Mesenteric fat pad (tissue), 1 donor: ENCODE results near the gene NLK. TPM values are rescaled to one million over a fixed set of nuclear protein-coding genes. Genes with fewer than 3 reads are reported as not detected.

Experiments used
- DNase-seq: peaks from one replicate; pipeline ENCODE4 v3.0.0-alpha.2; 2020; ENCODE audit warnings: low spot score
- total RNA-seq: library from RNA; stranded (reverse); fragmentation: NEBNext Ultra II Directional; extraction: Animal tissue kit (Norgen Biotek cat#: 25700); gene quantifications from one replicate; pipeline ENCODE4 v1.2.1, GENCODE V29; 2021
- donor health status: DM: yes; HTN: yes; CAD: no.

Gene NLK
- total RNA-seq, 1 donor from 2014 or later: 21.4 TPM

DNA sequence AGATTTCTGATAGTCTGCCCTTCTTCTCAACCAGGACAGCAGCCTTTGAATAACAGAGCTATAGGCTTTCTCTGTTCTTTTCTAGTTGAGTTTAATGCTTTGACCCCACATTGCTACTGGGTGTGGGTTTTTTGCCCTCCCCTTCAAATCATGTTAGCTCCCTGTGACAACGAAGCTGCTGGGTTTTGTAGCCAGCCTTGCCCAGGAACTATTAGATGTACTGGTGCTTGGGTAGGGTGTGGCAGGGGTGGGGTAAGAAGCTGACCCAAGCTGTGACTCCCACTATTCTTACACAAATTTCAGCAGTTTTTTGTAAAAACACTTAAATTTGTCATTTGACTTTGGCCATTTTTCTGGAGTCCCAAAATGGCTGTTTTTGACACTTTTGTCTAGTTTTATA, 69.7 kb downstream of the NLK start:
- DNase-seq: no peak

DNA sequence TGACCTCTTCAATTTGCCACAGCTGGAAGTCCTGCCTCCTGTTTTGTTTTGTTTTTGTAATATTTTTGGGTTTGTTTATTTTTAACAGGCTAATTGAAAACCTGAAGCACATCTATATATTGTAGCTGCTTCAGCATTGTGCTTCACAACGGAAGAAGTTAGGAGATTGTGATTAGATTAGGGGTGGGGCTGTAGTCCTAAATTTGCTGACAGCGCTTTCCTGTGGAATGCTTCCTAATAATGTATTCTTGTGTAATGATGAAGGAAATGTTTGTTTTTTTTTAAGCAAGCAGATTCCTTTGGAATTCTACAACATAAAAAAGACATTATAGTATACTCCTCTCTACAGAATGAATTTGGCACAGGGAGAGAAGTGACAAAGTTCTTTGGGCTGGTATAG, 70.1 kb downstream of the NLK start:
- DNase-seq: no peak

DNA sequence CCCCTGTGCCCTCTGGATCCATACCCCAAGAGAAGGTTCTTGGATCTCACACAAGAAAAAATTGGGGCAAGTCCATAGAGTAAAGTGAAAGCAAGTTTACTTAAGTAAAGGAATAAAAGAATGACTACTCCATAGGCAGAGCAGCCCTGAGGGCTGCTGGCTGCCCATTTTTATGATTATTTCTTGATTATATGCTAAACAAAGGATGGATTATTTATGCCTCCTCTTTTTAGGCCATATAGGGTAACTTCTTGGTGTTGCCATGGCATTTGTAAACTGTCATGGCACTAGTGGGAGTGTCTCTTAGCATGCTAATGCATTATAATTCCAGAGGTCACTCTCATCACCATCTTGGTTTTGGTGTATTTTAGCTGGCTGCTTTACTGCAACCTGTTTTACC, 70.8 kb downstream of the NLK start:
- DNase-seq: no peak

DNA sequence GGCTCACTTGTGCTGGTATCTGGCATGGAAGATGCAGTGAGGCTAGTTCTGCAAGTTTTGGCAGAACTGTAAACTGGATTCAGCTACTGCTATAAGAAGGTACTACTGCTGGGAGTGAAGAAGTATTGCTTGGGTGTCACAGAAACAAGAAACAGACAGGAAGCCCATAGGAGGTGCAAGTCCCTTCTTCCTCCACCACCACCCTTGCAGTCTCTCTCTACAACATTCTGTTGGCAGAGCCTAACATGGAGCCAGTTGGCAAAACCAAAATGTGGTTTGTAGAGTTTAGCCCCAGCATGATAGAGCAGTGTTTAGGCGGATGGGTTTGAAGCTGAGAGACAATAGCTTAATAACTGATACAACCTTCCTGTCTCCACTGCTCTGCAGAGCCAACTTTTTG, 72.6 kb downstream of the NLK start:
- DNase-seq: no peak

DNA sequence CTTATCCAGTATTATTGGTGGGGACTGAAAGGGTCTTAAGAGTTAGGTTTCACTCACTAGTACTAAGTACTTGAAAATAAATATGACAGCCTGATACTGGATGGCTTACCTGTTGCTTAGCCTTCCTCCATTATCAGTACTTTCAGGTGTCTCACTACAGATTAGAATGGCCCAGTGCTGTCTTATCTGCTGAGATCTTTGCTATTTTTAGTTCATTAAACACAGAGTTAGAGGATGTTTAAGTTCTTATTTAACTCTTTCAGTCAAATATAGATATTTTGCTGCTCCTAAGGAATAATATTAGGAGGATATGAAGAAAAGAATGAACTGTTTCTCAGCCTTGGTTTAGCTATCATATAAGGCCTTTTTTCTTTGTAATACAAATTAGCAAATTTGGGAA, 74.8 kb downstream of the NLK start:
- DNase-seq: no peak

DNA sequence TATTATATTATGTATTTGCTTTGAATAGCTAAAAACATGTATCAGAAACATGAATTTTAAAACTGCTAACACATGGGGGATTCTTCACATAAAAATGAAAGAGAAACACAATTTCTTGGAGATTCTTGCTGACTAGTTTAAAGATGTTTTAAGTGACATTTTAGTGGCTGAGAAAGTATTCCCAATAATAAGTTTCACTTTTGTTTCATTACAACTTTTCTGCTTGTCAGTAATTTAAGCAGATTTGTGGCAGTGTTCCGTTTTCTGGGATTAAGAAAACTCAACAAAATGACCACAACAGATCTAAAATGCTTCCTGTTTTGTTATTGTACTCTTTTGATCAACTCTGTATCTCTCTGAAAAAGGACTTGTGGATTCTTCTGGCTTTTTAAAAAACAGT, 75.9 kb downstream of the NLK start:
- no peak for DNase-seq

DNA sequence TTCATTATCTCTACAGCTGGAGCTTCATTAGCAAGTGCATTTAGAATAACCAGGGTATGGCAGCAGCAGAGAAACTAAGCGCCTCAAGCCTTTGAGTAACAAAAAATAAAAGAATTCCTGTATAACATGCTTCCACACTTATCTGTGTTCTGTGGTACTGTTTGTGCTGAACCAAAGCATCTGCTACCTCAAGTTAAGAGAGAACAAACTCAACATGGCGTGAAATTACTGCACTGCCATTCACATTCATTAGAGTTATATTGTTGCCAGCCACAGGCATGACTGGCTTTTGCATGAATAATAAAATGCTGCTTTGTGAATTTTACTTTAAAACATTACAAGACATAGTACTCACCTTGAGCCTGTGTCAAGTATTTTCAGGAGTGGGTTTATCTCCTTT, 76.6 kb downstream of the NLK start:
- DNase-seq: no peak

DNA sequence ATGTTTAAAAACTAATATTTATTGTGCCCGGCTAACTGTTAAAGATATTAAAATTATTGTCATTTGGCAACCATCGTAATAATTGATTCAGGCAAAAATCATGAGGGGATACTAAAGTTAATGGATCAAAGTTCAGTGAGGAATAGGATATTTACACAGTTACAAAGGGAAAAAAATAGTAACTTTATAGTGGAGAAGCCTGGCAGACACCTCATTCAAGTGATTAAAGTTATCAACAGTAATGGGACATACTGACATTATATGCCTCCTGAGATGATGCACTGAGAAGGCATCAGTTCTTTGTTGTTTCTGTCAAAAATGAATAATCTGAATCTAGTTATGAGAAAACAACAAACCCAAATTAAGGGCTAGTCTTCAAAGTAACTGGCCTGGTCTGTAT, 77.1 kb downstream of the NLK start:
- no peak for DNase-seq

DNA sequence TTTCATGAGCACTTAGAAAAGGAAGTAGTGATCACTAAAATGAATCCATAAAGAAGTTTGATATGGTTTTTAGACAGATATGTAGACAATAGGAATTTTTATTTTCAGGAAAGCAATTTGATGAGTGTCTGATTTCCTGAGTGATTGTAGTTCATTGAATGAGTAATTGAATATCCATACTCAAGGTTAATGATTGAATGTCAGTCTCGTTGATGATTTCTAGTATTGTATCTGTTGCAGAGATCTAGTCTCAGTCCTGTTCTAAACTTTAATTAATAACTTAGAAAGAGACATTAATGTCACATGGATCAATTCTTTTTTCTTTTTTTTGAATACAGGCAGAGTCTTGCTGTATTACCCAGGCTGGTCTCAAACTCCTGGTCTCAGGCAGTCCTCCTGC, 78.3 kb downstream of the NLK start:
- DNase-seq: no peak

DNA sequence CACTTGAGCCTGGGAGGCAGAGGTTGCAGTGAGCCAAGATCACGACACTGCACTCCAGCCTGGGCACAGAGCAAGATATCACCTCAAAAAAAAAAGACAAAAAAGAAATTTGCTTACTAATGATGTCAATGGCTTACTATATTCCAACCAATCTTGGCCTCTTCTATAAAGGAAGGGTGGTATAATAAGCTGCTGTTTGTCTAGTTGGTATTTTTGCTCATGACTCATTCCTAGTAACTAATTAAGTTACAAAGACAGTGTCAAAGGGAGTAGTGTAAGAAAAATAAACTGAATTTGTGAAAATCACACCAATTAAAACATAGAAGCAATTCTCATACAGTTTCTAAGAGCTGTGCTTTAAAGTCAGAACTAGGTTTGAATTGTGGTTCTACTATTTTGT, 82.5 kb downstream of the NLK start:
- no peak for DNase-seq

DNA sequence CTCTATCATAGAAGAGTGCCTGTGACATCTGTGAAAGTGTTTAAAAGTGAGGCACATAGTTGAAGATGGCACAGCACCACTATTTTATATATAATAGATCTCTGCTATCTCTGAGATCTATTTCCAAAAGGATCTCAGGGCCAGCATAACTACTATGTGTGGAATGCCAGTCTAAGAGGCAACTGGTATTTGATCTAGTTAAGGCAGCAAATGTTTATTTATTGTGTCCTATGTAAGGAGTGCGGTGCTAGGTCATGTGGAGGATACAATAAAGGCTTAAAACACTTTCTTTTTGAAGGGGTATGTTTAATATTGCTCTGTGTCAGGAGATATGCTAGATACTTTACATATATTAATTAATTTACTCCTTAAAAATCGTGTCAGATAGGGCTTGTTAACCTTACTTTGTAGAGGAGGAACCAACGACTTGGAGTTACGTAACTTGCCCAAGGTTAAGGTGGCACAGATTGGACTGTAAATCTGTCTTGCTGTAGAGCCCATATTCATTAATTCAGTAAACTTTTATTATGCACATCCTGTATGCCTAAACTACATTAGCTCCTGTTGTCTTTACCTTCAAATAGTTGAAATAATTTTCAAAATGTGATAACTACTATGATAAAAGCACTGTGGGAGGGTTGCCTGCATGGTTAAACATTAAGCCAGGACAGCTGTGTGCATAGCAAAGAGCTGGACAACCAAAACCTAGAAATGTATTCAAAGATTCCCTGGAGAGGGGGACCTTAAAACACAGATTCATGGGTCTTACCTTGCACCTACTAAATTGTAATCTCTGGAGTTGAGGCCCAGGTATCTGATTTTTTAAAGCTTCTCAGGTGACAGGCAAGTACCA, 83.3 kb downstream of the NLK start:
- DNase-seq: no peak

DNA sequence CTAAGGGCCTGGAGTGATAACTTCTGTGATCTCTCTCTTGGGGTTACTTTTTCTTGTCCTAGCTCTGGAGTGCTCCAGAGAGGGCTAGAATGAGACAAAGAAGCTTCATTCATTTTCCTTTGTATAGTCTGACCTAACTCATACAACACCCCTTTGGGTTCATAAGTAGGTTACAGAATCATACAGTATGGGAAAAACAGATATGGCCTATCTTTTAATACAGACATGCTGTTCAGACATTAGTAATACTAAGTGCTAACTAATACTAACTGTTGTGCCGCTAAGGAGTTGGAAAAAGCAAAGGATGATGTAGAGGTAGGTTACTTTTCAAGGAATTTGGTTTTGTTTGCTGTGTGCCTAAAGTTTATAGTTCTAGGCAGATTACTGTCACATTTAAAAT, 84.7 kb downstream of the NLK start:
- DNase-seq: no peak

DNA sequence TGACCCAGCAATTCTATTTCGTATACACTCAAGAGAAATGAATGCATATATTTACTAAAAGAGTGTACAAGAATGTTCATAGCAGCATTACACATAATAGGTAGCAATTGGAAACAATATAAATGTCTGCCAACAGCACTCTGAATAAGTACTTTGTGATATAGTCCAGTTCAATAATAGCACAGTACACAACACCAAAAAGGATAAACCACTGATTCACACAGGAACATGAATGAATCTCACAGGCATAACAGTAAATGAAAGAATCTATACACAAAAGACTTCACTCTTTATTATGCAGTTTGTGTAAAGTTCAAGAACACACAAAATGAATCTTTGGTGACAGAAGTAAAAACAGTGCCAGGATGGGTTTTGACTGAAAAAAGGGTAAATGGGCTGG, 86.3 kb downstream of the NLK start:
- no peak for DNase-seq

DNA sequence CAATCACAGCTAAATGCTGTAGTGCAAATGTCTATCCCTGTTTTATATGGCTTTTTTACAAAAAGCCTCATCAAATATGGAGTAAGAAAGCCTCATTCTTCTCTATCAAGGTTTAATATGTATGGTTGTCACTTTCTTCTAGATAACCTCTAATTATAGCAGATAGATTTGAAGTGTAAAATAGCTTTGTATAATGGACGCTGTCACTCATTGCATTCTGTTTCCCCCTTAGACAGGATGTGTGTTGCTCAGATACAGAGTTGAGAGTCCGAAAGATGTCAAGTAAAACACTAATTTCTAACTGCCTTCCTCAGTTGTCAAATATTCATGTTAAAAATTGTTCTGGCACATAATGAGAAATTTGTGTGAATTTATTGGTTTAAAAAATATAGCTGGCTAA, 88.0 kb downstream of the NLK start:
- DNase-seq: no peak

DNA sequence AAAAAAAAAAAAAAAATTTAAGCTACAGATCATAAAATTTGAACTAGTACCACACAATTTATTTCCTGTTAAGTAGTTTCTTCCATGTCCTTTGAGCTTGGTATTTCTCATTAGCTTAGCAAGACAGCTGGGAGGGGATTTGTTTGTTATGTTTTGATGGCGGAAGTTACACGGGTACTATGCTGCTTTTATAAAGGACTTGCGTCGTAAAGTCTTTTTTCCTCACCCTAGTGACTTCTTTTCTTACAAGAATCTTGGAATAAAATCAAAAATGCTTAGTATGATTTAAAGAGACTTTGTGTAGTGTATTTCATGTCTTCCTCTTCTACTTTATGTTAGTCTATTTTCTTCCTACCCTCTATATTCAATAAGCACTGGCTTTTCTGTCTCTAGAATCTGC, 89.1 kb downstream of the NLK start:
- no peak for DNase-seq

DNA sequence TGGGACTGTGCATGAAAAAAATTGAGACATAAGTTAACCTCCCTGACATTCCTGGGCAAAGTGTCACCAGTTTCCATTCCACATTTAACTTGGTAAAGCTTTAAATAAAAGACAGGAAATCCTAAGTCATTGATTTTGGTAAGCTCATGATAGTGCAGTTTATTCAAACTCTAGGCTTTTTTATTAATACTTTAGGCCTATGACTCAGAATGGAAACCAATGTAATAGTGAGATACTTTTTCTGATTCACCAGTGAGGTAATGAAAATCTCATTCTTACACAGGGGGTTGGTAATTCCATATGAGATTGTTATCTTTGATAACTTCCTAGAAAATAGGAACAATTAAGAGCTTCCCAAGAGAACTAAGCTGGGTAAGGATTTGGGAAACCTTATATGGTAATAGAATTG, 91.1 kb downstream of the NLK start:
- no peak for DNase-seq

DNA sequence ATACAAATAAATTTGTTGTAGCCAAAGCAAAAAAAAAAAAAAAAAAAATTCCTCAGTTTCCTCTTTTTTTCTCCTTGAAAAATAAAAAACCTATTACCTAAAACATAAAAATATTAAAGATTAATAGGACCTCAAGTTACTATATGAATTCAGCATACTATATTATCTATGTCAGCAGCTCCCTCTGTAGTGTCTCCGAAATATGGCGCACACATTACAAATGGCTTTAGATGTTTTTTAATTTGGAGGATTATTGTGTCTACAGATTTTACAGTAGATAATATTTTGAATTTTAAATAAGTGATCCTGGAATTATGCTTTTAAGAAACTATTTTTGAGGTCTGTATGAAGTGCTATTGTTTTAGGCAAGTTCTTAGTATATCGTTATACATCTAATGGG, 94.4 kb downstream of the NLK start:
- no peak for DNase-seq

DNA sequence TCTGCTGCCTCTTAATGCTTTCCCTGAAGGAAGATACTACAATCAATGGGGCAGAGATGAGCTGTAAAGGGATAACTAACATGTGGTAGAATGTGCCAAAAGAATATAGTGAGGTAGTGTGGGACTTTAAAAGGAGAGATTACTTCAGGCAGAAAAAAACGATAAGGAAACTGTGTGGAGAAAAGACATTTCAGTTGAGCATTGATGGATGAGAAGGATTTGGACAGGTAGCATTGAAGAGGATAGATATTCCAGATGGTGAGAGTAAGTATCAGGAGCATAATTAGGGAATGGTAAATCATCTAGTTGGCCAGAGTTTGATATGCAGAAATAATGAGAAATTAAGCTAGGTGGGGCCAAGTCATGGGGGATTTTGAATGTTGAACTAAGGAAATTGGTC, 97.3 kb downstream of the NLK start:
- DNase-seq: no peak

DNA sequence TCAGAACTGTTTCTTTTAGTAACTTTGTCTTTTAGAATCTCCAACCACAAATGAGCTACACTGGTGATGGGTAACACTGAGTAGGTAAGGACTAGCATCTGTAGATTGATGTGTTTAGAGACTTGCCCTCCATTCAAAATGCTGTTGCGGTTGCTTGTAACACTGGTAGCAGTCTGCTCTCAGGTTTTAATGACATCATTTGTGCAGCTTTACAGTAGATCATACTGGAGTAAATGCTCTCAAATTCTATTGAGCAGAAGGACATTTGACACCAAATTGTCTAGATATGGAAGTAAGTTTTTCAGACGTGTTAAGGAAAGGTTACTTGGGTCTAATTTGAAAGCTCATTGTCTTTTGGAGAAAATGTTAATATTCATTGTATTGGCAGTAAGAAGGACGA, 98.8 kb downstream of the NLK start:
- no peak for DNase-seq

DNA sequence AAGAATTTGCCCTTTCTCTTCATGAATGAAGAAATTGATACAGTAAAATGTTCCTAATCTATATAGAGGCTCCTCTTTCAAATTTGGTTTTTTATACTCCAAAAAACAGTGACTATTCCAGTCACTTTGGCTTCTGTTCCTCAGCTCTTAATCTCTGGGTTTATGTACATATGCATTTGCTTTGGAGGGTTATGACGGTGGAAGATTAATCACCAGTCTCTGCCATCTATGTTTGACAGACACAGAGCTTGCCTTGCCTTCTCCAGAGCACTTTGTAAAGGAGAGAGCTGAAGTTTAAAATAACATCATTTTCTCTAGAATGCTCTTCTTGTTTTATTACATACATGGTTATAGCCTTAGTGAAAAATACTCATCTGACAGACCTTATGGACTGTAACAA, 99.3 kb downstream of the NLK start:
- DNase-seq: no peak

DNA sequence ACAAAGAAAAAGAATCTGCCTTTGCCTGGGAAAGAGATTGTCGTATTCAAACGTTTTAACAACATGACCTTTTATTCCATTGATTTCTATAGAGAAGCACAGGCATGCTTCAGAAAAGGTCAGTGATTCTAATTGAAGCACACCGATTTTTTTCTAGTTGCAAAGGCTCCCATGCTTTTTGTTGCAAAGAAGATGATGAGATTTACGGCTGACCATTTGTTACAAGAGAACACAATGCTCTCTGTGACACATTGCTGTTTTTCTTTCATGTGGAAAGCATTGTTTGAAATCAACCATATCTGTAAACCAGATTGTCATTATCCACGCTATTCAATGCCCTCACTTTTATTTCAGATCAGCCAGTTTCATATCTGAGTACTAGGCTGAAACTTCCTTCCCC, 99.8 kb downstream of the NLK start:
- DNase-seq: no peak

DNA sequence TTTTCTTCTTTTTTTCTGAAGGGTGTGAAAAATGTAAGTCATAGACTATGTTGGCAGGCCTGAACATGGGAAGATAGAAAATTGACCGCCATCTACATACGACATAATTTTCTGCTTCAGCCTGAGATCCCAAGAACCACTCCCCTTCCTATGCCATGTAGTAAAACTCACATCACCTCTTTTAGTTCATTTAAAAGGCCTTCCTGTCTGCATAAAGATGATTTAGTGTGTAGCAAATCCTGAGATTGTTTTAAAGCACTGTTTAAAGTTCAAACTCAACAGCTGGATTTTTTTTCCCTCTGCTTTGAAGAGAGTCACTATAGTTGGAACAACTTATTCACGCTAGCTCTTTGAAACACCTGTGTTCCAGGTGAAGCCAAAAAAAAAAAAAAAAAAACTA, 101.5 kb downstream of the NLK start:
- no peak for DNase-seq

DNA sequence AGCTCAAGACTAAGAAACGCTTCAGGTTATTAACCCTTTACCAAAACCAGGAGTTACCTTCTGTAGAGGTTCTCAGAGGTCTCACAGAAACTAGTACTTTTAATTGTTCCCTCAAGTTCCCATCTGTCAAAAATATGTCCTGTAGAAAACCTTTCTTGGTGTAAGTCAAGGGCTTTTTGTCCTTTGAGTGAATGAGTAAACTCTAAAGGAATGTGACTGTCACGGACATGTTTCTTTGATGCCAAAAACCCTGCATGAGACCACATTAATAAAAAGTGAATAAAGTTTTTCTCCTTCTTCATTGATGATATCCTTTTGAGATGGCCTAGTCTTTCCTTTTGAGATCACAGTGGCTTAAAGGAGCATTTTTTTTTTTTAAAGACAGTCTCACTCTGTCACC, 102.9 kb downstream of the NLK start:
- no peak for DNase-seq

DNA sequence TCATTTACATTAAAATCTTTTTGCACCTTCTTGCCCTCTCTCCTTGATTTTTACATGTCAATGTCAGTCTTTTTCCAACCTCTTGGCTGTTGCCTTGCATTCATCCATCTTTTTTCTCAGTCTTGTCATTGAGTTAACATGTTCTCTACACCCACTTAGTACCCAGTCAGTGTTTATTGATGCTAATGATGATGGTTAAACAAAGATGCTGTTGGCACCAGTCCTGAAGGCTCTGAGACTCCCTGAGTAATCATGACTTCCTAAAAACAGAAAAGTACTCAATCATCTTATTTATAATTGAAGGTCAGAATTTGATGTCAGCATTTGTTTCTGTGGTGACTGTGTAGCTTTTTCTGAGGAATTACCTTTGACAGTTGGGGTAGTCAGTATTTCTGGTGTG, 104.5 kb downstream of the NLK start:
- DNase-seq: no peak
